Mammary epithelial cell (primary cell): ENCODE results near the gene CENPX.

Experiments used
- CTCF ChIP-seq, 2 donors: IDR thresholded peaks in 1 of 2; conservative IDR thresholded peaks in 1 of 2; 2 replicates each; pipeline ENCODE4 v1.5.1; 2011 to 2012; ENCODE audit warnings: inconsistent platforms in 2 of 2, low read length in 2 of 2, mild to moderate bottlenecking in 2 of 2, control low read depth in 1 of 2, low read depth in 1 of 2; ENCODE audit not compliant: insufficient read depth in 1 of 2; ENCODE audit errors: extremely low read depth in 1 of 2
- EZH2 ChIP-seq: IDR thresholded peaks from 2 replicates; pipeline ENCODE4 v1.6.1; 2012; ENCODE audit warnings: low read length, inconsistent platforms, borderline replicate concordance

DNA sequence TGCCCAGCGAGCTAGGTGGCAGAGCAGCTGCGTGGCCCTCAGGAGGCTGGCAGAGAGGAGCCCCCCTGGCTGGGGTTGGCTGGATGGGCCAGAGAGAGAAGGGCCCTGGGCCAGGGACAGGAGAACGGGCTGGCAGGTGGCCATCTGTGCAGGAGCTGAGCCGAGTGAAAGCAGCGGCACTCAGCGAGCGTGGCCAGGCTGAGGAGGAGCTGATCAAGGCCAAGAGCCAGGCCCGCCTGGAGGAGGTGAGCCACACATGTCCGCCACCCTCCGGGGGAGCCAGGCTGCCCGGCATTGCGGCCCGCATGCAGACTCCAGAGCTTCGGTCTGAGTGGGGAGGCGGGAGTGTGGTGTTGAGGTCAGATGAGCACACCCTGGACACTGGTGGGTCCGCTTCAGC, 6.7 kb upstream of the CENPX start:
- TF ChIP-seq CTCF (conservative IDR thresholded peaks at IDR 0.05 in 1 of 2, IDR thresholded peaks at IDR 0.05 in 1 of 2; ENCODE audit: extremely low read depth in 1 of 2, insufficient read depth in 1 of 2, low read depth in 1 of 2, low read length in 2 of 2) = no peak
- no peak for TF ChIP-seq EZH2
